ENCODE results near the gene JAZF1.
"Not testable (repeated sequence)": the region's sequence is repeated elsewhere in the genome, so short reads cannot be mapped to it uniquely, and the experiment has no call there.

Gene JAZF1

GRCh38 chr7:28032738-28033380 lies 147.7 kb downstream of the JAZF1 start:
- no peak for DNase-seq

- no peak for DNase-seq
Observed at GRCh38 chr7:28029051-28029450, 151.5 kb downstream of the JAZF1 start.

DNA sequence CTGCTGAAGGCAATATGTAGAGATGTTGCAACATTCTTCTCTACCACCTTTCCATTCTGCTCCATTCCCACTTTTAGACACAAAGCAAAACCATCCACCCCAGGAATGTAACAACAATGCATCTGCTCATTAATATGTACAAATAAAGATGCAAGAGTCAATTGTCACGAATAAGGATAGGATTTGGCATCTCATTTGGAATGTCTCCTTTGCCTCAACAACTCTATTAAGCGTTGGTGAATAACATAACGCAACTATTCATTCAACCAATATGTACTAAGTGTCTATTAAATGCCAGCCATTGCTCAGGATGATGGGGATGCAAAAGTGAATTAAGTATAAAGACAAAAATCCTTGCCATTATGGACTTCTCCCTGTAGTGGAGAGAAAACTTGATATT lies 152.1 kb downstream of the JAZF1 start:
- DNase-seq, result no peak

GRCh38 chr7:28026237-28026636 lies 154.4 kb downstream of the JAZF1 start:
- DNase-seq, result no peak

DNA sequence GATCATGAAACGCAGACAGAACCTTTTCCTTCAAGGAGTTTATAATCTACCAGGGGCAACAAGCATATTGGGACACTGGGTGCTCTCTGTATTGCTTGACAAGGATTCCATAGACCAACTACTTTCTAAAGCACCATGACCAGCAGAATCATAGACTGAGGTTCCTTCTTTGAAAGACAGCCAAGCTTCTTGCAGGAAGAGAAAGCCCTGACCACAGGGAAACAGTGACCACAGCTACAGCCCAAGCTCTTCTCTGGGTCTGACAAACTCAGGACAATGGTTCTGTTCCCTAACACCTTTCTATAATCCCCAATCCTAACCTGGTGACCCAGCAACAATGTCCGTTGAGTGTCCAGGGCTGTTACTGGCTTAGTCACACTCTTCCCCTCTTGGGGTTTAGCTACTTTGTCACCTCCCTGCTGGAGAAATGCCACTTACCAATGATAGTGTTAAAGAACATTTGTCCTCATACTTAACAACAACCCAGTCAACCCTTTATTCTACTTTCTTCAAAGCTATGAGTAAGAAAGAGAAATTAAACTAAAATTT lies 155.7 kb downstream of the JAZF1 start:
- no peak for DNase-seq

DNA sequence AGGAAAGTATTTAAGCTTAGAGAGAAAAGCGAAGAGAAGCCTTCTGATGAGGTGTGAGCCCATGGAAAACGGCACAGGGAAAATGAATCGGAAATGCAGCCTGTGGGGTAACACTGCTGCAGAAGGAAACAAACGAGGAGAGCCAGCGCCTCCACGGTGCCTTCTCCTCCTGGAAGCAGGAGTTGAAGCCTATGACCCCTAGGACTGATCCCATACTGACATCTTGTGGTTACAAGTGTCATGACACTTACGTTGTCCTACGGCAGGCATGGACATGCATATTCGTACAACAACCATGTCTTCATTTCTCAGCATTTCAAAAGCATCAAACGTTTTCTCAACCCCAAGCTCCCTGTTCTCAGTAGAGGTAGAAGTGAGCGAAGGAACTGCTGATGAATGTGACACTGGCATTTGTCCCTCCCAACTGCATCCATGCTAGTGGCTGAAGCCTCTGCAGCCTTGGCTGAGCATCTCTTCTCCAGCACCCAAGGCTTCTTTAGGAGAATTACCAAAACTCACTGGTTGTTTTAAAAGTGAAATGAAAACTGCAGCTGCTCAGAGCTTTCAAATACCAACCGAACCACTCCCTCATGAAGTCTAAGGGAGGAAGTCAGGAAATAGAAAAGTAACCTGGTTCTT lies 160.2 kb downstream of the JAZF1 start:
- peak; percentile 32 for DNase-seq

- no peak for DNase-seq
Observed at GRCh38 chr7:28018856-28019465, 161.6 kb downstream of the JAZF1 start.

DNA sequence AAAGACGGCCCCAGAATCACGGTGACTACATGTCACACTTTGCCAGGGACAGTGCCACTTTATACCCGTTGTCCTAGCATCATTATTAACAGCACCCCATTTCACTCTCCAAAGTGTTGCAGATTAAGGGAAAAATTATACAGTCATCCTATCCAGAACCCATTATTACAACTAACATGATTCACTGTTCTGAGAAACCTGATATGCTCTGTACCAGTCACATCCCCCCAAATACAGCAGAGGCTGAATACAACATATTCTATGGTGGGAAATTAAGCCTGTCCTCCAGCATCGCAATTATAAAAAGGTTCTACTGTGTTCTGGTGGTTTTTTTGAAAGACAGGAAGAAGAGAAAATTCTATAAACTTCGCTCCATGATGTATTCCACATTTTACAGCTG lies 162.1 kb downstream of the JAZF1 start:
- DNase-seq, result no peak

GRCh38 chr7:28018020-28018419 lies 162.6 kb downstream of the JAZF1 start:
- DNase-seq, result no peak

DNA sequence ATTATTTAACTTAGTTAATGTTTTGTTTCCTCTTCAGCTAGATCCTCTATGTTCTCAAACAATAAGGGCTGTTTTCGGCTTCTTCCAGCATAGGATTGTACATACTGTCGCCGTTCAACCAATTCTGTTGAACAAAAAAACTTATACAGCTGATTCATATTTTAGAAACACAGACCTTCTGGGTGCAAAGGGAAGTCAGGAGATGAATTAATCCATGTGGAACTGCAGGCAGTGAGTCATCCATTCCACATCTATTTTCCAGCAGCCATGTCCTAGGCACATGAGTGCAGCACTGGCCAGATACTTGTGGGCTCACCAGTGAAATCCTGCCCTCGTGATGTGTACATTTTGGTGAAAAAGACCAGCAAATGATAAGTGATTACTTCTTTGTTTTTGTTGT lies 163.2 kb downstream of the JAZF1 start:
- DNase-seq, result no peak

GRCh38 chr7:28016297-28016696 lies 164.3 kb downstream of the JAZF1 start:
- no peak for DNase-seq

DNA sequence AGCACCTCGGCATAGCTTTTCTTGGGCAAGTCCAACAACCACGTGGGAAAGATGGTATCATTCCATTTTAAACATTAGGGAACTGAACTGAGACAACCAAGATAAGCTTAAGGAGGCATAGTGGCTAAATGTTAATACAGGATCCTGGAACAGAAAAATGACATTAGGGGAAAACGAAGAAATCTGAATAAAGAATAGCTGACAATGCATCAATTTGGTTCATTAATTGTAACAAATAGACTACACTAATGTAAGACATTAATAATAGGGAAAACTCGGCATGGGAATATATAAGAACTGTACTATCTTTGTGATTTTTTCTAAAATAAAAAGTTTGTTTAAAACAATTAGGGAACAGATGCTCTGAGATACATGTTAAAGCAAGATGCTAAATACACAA lies 165.4 kb downstream of the JAZF1 start:
- no peak for DNase-seq

- DNase-seq, result not testable (repeated sequence)
Observed at GRCh38 chr7:28014340-28014739, 166.3 kb downstream of the JAZF1 start.

DNA sequence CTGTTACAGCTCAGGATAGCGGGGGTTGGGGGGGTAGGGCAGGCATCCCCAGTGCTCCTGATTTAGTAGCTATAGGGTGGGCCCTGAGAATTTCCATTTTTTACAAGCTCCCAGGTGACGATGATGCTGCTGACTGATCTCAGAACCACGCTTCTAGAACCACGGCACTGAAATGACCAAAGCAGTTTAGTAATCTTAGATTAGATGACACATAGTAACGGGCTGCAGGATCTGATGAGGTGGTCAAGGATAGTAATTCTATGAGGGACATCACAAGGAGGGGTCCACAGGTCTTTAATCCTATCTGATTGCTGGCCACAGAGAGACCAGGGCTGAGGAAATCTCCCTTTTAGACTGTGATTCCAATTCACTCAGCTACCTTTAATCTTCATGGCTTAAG lies 167.2 kb downstream of the JAZF1 start:
- no peak for DNase-seq

- no peak for DNase-seq
Observed at GRCh38 chr7:28013019-28013418, 167.6 kb downstream of the JAZF1 start.

DNA sequence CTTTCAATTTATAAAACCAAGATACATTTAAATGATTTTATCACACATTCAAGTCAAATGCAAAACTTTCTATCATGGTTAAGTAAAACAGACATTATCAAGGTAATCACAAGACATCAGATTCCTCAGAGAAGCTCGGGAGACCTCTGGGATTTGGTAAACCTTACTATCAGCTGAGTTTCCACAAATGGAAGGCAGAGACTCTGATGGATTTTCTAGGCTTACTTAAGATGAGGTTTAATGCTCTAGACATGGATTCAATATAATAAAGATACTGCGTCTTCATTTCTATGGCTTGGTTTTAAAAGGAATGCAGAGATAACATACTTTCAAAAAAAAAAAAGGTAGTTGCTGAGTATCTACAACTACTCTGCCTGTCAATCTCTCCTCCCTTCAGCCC lies 171.7 kb downstream of the JAZF1 start:
- no peak for DNase-seq

GRCh38 chr7:28008171-28008570 lies 172.4 kb downstream of the JAZF1 start:
- DNase-seq, result no peak

GRCh38 chr7:28006491-28006890 lies 174.1 kb downstream of the JAZF1 start:
- DNase-seq, result no peak

DNA sequence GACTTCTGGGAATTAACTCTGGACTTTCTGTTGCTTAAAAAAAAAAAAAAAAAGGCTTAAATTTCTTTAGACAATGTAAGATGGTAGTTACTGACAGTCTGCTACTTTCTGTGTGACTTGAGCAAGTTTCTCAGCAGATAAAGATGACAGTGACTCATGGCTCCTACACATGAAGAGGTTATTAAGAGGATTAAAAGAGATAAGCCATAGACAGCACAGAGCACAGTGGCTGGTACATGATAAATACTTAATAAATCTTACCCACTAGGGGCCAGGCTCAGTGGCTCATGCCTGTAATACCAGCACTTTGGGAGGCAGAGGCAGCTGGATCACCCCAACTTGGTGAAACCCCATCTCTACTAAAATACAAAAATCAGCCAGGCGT lies 174.8 kb downstream of the JAZF1 start:
- no peak for DNase-seq

DNA sequence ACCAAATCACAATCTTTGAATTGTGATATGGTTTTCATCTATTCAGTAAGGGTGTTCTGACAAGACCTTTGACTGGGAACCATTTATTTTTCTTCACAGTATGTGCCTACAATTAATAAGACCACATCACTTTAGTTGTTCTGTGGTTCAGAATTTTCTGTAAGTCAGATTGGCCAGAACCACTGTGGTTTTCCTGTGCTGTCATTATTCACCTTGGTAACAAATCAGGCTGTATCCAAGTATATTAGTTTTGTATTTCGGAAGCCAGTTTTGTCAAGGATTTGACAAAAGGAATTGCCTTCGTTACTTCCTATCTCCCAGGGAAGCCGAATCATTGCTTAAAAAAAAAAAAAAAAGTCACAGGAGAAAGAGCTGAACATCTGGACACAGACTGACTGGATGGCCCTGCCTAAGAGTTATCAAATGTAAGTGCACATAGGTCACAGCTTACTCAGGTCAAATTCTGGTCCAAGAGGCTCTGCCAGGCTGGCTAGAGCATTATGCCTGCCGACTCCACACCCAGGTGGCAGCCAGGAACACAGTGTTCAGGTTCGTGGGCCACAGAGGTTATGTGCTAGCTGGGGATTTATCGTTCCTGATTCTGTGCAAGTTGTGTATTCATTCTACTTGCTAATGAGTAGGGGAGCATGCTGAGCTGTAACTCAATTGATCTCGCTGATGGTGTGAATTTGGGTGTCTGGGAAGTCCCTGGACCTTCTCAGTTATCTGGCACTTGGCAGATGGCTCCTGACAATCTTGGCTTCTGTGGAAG lies 175.3 kb downstream of the JAZF1 start:
- no peak for DNase-seq

DNA sequence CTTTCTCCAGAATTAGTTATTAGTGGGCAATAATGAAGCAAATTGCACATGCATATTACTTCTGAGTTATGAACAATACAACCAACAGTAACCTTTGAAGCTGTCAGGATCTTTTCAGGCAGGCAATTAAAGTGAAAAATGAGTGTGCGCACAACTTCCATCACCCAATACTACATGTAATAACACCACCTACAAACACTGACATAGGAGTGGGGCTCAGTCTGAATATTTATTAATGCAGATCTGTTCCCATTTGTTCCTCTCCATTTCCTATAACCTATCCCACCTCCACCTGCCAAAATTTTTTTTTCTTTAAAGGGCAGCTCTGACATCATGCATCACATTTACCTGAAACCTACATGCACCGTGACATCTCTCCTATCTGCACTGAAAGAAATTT lies 177.2 kb downstream of the JAZF1 start:
- DNase-seq, result no peak

- no peak for DNase-seq
Observed at GRCh38 chr7:28002638-28003037, 178.0 kb downstream of the JAZF1 start.

- no peak for DNase-seq
Observed at GRCh38 chr7:28001896-28002295, 178.7 kb downstream of the JAZF1 start.

DNA sequence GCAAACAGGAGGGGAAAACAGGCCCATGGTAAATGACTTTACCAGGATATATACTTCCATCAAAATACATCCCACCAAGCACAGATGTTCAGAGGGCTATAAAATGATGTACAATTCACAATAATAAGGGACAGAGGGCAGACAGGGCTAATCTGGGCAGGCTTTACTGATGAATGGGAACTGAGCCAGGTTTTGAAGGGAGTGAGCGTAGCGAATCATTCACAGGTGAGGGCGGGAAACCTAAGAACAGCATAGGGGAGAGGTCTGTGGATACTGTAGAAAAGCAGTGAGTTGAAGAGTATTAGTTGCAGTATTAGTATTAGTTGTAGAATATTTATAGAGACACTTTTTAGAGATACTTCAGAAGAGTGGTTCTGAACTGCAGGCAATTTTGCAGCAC lies 180.8 kb downstream of the JAZF1 start:
- no peak for DNase-seq
